Activated CD8-positive, alpha-beta memory T cell treated with anti-CD3 and anti-CD28 coated beads for 4 hours (primary cell): Measurements from ENCODE around the gene MOB3A.
"Not testable (repeated sequence)": the region's sequence is repeated elsewhere in the genome, so short reads cannot be mapped to it uniquely, and the experiment has no call there.

ENCODE experiments used
- DNase-seq, 2 donors: peaks; one replicate each; pipeline ENCODE4 v3.0.0-alpha.2; 2020; ENCODE audit warnings: low read depth in 2 of 2

The MOB3A gene

GRCh38 chr19:2108251-2109016 lies 12.3 kb upstream of the MOB3A start:
- no peak for DNase-seq

DNA sequence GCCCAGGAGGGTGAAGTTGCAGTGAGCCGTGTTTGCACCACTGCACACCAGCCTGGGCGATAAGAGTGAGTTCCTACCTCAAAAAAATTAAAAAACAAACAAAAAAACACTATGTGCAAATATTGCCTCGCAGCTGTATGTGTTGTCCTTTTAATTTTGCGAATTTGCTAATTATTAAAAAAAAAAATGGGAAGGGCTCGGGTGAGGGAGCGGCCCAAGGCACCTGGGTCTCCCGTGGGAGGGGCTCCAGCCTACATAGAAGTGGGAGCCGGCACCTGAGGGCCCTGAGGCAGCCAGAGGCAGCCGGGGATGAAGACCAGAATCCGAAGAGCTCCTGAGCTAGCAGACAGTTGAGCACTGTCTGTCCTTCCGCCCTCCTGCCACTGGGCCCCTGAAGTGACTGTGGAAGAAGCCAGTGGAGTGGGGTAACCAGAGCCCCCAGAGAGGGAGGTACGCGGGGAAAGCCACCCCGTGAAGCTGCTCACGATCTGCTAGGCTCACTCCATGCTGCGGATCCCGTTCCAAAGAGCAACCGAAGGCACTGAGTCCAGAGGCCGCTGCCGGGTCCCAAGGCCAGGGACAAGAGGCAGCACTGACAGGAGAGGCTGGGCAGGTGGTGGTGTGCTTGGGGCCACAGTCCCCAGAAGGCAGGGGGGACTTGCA lies 7.0 kb upstream of the MOB3A start:
- no peak for DNase-seq

DNA sequence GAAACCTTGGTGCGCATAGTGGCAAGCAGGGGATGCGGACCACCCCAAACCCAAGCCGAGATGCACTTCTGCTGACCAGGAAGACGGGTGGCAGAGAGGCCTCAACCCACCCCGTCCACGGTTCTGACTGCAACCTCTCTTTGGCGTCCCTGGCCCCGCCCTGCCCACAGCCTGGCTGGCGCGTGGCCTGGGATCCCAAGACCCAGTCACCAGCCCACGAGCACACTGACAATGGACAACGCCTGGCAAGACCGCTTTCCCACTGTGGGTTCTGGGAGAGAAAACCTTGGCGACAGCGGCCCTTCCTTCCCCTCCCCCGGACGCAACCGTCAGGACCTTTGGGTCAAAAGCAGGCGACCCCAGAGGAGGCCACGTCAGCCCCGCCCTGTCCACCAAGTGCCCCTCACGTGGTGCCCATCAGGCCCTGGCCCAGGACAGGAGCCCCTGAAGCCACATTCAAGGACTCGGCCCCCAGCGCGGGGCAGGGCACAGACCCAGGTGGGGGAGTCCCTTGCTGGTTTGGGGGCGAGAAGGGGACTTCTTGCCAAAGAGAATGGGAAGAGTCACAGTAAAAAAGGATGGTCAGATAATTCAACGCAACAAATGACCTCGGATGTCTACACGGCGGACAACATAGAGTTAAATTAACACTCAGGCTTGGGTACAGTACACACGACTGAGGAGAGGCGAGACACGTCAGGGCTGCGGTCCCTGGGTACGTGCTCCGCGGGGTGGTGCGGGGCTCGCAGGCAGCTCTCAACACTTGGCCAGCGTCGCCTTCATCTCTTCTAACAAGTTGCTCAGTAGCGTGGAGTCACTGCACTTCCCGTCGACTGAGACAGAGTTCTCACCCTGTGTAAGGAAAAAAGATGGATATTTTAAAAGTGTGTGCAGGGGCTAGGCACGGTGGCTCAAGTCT lies 5.5 kb upstream of the MOB3A start:
- DNase-seq = no peak

- DNase-seq = no peak
Measured at GRCh38 chr19:2100719-2101061, 4.6 kb upstream of the MOB3A start.

DNA sequence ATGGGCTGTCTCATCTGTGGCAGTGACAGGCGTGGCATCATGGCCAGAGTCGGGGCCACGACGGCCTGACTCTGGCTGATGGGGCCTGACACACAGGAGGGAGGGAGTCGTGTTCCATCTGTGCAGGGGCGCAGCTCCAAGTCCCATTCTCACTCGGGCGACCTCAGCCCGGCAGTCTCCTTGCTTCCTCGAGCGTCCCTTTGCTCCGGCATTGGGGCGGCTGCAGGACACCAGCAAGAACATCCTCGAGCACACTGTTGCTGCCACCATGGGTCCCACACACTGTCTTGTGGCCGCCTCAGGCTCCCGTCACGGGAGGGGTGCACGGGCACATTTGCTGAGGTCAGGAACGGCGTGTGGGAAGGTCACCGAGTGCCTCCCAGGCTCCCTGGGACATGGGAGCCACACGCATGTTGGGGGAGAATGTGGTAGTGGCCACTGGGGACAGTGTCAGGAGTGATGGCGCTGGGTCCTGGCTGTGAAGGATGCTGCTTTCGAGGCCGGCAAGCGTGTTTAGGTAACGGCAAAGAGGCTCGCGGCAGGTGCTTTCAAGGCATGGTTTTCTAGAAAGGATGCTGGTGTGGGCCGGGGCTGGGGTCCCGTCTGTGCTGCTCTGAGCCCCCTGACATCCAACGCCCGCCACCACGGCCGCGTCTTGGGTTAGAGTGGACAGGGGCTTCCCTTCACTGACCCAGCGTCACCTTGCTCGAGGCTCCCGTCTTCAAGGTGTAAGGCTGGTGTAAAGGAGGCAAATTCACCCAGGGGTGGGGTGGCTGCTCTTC lies 4.0 kb upstream of the MOB3A start:
- DNase-seq = no peak

DNA sequence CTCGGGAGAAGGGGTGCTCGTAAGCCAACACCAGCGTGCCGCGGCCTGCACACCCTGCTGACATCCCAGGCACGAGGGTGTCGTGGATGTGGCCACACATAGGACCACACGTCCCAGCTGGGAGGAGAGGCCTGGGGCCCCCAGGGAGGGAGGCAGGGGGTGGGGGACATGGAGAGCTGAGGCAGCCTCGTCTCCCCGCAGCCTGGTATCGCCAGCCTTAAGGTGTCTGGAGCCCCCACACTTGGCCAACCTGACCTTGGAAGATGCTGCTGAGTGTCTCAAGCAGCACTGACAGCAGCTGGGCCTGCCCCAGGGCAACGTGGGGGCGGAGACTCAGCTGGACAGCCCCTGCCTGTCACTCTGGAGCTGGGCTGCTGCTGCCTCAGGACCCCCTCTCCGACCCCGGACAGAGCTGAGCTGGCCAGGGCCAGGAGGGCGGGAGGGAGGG lies 3.0 kb upstream of the MOB3A start:
- no peak for DNase-seq

- DNase-seq = no peak
Measured at GRCh38 chr19:2097886-2098327, 1.8 kb upstream of the MOB3A start.

- DNase-seq = no peak
Measured at GRCh38 chr19:2097203-2097885, 1.2 kb upstream of the MOB3A start.

DNA sequence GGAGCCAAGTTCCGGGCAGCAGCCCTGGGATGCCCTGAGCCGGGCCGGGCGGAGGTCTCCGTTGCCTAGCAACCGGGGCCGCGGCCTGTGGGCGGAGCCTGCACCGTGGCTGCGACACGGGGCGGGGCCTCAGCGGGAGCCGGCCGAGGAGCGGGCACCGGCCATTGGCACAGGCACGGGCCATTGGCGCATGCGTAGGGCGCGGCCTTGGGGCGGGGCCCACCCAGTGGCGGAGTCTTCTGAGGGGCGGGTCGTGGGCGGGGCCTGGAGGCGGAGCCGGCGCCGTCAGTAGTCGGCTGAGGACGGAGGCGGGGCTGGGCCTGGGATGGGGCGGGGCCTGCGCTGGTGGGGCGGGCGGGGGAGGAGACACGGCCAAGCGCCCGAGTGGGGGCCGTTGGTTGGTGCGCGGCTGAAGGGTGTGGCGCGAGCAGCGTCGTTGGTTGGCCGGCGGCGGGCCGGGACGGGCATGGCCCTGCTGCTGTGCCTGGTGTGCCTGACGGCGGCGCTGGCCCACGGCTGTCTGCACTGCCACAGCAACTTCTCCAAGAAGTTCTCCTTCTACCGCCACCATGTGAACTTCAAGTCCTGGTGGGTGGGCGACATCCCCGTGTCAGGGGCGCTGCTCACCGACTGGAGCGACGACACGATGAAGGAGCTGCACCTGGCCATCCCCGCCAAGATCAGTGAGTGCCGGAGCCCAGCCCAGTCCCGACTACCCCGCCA lies 515 bp upstream of the MOB3A start, which contains the start of gene IZUMO4:
IZUMO4 (plus strand) TSS at position 436 of the 723 bp plus-strand sequence; CDS start at position 467, 31 bp downstream.
- DNase-seq = peak; percentile 100

GRCh38 chr19:2091926-2092525 lies 4.1 kb downstream of the MOB3A start:
- not testable (repeated sequence) for DNase-seq

GRCh38 chr19:2089727-2090053 lies 6.4 kb downstream of the MOB3A start:
- no peak for DNase-seq

GRCh38 chr19:2089001-2089711 lies 7.0 kb downstream of the MOB3A start:
- no peak for DNase-seq

DNA sequence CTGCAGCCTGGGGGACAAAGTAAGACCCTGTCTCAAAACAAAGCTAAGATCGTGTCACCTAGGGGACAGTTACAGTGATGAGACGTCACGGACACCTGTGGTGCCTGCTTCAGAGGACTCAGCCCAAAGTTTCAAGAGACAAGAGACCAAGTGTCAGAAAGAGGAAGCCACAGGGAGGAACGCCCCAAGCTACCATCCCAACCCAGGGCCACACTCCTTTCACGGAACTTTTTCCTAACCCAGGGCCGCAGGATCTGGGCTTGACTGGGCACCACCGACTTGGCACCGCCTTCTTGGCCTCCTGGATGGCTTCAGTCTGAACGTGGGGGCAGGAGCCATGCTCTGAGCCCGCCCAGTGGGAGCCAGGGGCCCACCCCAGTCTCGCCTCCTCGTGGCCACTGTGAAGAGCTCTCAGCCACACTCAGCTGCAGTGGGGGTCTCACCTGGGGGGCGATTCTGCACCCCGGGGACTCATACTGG lies 8.5 kb downstream of the MOB3A start:
- no peak for DNase-seq

DNA sequence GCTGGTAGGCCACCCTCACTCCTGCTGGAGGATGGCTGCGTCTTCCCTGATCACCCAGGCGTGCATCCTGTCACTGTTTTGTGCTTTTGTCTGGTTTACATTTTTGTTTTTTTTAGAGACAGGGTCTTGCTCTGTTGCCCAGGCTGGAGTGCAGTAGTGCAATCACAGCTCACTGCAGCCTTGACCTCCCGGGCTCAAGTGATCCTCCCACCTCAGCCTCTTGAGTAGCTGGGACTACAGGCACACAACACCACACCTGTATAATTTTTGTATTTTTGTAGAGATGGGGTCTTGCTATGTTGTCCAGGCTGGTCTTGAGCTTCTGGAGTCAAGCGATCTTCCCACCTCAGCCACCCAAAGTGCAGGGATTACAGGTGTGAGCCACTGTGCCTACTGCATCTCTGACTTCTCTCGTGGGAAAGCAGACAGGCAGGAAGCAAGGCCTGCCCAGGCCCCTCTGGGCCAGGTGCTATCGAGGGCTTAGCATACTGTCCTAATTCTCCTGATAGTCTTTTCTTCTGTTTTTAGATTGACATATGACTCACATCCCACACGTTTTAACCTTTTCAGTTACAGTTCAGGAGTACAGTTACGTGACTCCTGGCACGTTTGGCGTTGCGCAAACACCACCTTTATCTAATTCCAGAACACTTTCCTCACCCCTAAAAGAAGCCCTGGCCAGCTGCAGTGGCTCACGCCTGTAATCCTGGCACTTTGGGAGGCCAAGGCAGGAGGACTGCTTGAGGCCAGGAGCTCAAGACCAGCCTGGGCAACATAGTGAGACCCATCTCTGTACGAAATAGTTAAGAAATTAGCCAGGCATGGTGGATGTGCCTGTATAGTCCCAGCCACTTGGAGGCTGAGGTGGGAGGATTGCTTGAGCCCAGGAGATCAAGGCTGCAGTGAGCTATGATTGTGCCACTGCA lies 9.2 kb downstream of the MOB3A start:
- not testable (repeated sequence) for DNase-seq

GRCh38 chr19:2084993-2085720 lies 11.0 kb downstream of the MOB3A start:
- peak; percentile 88 to 93 for DNase-seq

- DNase-seq = peak in 1 of 2 donors; percentile 54
Measured at GRCh38 chr19:2083174-2083854, 12.8 kb downstream of the MOB3A start.
